ENCODE data around the gene MFNG.
A peak's percentile ranks its signal among the peaks of the same experiment; 100 is the strongest.

The MFNG gene

DNA sequence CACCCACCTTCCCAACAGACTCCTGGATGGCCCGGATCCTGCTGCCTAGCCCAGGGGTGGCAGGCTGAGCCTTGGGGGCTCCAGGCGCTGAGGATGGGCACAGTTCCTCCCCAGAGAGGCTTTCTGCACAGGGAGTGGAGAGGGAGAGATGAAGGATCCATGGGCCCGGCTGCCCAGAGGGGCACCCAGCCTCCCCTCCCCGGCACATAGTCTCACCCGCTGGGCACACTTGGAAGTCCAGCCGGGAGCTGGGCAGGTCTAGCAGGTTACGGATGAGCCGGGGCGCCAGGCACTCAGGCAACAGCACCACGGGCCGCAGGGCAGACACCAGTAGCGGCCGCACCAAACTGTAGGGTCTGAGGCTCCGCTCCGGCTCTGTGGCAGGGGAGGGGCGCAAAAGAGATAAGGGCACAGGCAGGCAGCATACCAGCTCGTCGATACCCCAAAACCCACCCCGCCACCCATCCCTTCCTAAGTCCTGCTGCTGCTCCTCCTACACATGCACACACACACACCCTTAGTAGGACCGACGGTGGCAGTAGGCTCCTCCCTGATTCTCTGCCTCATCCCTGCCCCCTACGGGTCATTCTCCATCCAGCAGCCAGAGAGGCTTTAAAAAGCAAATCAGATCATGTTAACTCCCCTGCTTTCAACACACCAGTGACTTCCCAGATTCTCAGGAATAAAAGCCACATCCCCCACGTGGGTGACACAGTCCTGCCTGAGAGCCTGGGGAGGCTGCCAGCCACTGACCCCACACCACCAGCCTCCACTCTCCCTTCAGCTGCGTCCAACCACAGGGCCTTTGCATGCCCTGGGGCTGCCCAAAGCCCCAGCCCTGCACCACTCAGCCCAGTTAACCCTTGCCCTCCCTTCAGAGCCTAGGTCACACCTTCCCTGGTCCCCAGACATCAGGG is 6.5 kb upstream of the MFNG start:
- Histone ChIP-seq H3K9ac (peak overlapping the region in 1 of 11 experiments; percentile 5; a peak in 1 of 22 replicates), H3K9me3 (replicated peaks in 1 of 11) (no peaks in the 10 kb centered on the region), H3K36me3 (no peaks in the 10 kb centered on the region), H3K4me3 (no peak overlapping the region), H3K4me1 (peaks cover 12 to 35% (median 25%) of the 10 kb centered on the region in 10 experiments), H3K4me2 (peak overlapping the region in 3 of 11 experiments; percentile 26 to 35 (median 29); a peak in 2 of 22 replicates), H4K20me1 (peaks cover 0 to 7% (median 0%) of the 10 kb centered on the region in 11 experiments; a peak in 2 of 22 replicates), H3K27ac (no peak overlapping the region), H3K27me3 (no peaks in the 10 kb centered on the region)
- TF ChIP-seq Cebpa-rat (IDR thresholded peaks at IDR 0.05) = no peak

DNA sequence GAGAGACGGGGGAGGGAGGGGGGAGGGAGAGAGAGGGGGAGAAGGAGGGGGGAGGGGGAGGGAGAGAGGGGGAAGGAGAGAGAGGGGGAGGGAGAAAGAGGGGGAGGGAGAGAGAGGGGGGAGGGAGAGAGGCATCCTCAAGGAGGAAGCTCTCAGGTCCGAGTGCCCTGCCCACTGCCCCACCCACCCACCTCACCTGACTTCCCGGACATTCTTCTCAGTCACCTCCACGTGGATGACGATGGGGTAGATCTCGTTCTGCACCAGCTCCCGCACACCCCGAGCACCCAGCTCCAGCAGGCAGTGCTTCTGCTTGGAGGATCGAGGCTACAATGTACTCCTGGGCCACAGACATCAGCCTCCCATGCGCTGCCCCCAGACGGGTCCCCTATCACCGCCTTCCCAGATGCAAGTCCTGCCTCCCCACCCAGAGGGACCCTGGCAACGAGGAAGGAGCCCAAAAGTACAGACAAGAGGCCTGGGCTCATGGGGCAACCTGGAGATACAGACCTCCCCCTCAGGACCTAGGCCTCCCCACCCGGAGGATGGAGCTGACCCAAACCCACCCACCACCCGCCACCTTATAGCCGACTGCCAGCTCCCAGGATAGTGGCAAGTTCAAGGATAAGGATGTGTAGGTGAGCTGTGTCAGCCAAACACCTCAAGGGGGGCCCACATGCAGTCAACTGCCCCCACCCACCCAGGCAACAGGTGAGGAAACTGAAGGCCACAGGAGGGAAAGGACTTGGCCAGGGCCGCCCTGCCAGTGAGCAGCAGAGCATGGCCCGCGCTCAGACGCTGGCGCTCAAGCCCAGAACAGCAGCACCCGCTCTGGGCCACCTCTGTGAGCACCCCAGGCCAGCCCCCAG is 5.6 kb upstream of the MFNG start:
- Histone ChIP-seq H3K27ac (no peak overlapping the region), H3K4me1 (peaks cover 21 to 44% (median 34%) of the 10 kb centered on the region in 10 experiments), H3K4me3 (no peak overlapping the region), H3K36me3 (no peaks in the 10 kb centered on the region), H3K9ac (no peak overlapping the region), H3K27me3 (no peaks in the 10 kb centered on the region), H3K9me3 (replicated peaks in 1 of 11) (no peaks in the 10 kb centered on the region), H3K4me2 (no peak overlapping the region; a peak in 1 of 22 replicates), H4K20me1 (peaks cover 0 to 7% (median 0%) of the 10 kb centered on the region in 11 experiments; a peak in 2 of 22 replicates)
- TF ChIP-seq Cebpa-rat (IDR thresholded peaks at IDR 0.05) = no peak

DNA sequence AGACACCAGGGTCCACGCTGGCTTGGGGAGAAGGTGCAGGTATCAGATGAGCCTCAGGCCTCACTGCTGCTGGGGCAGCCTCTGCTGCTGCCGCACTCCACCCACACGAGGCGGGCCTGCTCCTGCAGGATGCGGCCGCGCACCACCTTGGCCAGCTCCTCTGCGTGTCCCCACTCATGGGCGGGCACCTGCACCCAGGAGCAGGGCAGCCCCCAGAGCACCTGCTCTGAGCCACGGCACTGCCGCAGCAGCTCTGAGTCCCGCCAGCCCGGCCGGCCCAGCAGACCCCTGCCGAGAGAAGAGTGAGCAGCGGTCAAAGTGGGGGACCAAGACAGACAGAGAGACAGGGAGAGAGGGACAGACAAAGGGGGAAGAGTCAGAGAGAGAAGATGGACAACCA is 4.9 kb upstream of the MFNG start:
- TF ChIP-seq Cebpa-rat (IDR thresholded peaks at IDR 0.05) = no peak
- Histone ChIP-seq H3K9ac (no peak overlapping the region), H4K20me1 (peaks cover 0 to 7% (median 0%) of the 10 kb centered on the region in 11 experiments; a peak in 2 of 22 replicates), H3K9me3 (replicated peaks in 1 of 11) (no peaks in the 10 kb centered on the region), H3K4me1 (peaks cover 28 to 51% (median 40%) of the 10 kb centered on the region in 10 experiments), H3K4me3 (no peak overlapping the region), H3K36me3 (no peaks in the 10 kb centered on the region), H3K27ac (no peak overlapping the region), H3K4me2 (no peak overlapping the region), H3K27me3 (no peaks in the 10 kb centered on the region)

DNA sequence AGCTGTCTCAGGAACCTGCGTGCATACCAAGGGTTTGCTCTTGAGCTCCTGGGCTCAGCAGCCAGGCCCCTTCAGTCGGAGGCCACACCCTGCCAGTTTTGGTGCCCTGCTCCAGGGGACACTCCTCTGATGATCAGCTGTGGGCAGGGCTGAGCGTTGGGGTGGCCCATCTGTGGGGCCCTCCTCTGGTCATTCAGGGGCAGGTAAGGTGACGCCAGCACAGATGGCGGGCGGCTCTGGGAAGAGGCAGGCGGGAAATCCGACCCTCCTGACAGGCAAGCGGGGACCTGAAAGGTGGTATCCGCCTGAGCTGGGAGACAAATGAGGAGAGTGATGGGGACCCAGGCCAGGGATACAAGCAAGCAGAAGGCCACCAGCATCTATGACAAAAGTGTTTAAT is 3.8 kb upstream of the MFNG start:
- TF ChIP-seq Cebpa-rat (IDR thresholded peaks at IDR 0.05) = no peak
- Histone ChIP-seq H3K9me3 (replicated peaks in 1 of 11) (no peaks in the 10 kb centered on the region), H3K4me2 (no peak overlapping the region), H4K20me1 (peaks cover 0 to 7% (median 0%) of the 10 kb centered on the region in 11 experiments; a peak in 2 of 22 replicates), H3K36me3 (no peaks in the 10 kb centered on the region), H3K27ac (no peak overlapping the region), H3K4me3 (no peak overlapping the region), H3K4me1 (peaks cover 33 to 62% (median 50%) of the 10 kb centered on the region in 10 experiments), H3K9ac (no peak overlapping the region), H3K27me3 (no peaks in the 10 kb centered on the region)

DNA sequence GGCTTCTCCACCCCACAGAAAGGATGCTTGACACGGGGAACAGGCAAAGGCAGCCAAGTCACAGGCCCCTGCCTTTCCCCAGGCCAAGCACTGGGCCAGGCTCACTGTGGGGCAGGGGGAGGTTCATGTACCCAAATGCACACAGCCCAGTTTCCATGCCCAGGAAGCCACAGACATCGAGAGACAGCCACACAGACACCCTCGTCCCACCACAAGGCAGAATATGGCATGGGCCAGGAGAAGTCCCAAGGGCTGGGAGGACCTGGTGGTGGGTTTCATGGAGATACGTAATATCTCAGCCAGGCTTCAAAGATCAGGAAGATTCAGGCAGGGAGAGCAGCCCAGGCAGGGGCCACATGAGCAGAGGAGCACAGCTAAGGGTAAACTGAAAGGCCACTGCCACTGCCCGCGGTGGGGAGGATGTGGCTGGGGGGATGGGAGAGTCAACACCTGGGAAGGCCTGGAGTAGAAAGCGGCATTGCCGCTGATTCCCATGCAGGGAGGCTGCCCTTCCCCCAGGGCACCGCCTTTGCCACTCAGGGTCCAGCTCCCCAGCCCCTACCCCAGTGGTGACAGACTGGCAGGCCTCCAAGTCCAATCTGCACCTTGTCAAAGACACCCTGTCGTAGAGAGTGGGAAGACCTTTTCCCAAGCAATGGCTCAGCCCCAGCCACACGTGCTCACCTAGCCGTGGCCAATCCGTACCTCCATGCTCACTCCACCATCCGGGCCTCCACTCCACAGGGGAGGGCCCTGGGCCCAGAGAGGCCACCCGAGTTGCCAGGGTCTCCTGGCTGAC is 2.4 kb upstream of the MFNG start:
- H3K4me2 ChIP-seq = peak overlapping the region in 10 of 11 experiments; percentile 12 to 100 (median 98); a peak in 18 of 22 replicates
- peak overlapping the region in 1 of 11 experiments; percentile 20; a peak in 2 of 22 replicates for H3K27ac ChIP-seq
- H3K4me1 ChIP-seq = peaks cover 38 to 71% (median 57%) of the 10 kb centered on the region in 10 experiments

DNA sequence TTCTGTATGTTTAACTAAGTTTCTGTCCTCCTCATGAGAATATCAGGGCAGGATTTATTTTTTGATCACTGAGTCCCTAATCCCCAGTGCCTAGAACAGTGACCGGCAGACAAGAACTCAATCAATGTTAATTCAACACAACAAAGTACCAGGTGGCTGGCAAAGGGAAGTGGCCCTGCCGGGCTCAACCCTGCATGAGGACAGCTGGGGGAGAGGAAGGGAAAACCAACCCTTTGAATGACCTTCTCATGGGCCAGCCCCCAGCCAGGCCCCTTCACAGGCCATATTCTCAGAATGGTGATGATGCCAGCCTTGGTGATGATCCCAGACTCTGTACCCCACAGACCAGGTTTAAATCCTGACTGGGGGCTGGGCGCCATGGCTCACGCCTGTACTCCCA is 1.4 kb upstream of the MFNG start:
- Histone ChIP-seq H3K36me3 (peaks cover 0 to 2% (median 0%) of the 10 kb centered on the region in 11 experiments; a peak in 2 of 22 replicates), H3K4me3 (no peak overlapping the region), H3K4me2 (peak overlapping the region; percentile 96 to 100 (median 99)), H3K27ac (peak overlapping the region in 1 of 11 experiments; percentile 96; a peak in 1 of 22 replicates), H3K4me1 (peaks cover 42 to 75% (median 62%) of the 10 kb centered on the region in 10 experiments), H4K20me1 (peaks cover 0 to 8% (median 4%) of the 10 kb centered on the region in 11 experiments; a peak in 10 of 22 replicates), H3K27me3 (no peaks in the 10 kb centered on the region), H3K9ac (0 out of 22 replicates have a peak overlapping the region, but pooled peaks of 1 of the 11 experiments have one; percentile 9), H3K9me3 (replicated peaks in 1 of 11) (no peaks in the 10 kb centered on the region)
- no peak for TF ChIP-seq Cebpa-rat (IDR thresholded peaks at IDR 0.05)

More for the DNA sequence above, 2.4 kb upstream of the MFNG start:
- Histone ChIP-seq H3K27me3 (no peaks in the 10 kb centered on the region), H3K36me3 (no peaks in the 10 kb centered on the region), H4K20me1 (peaks cover 0 to 7% (median 0%) of the 10 kb centered on the region in 11 experiments; a peak in 2 of 22 replicates), H3K9ac (peak overlapping the region in 2 of 11 experiments; percentile 6 to 41; a peak in 2 of 22 replicates), H3K4me3 (no peak overlapping the region), H3K9me3 (replicated peaks in 1 of 11) (no peaks in the 10 kb centered on the region)
- TF ChIP-seq Cebpa-rat (IDR thresholded peaks at IDR 0.05) = no peak

DNA sequence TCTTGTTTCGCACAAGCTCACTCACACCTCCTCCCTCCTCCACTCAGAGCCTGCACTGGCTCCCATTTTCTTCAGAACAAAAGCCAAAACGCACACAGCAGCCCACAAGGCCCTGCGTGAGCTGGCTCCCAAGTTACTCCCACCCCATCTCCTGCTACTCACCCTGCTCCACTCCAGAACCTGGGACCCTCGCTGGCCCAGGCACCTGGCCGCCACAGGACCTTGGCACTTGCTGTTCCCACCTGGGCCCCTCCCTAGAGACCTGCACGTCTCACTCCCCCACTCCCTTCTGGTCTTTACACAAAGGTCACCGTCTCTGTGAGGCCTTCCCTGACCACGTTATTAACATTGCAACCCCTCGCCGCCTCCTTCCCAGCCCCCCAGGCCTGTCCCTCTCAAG is 945 bp upstream of the MFNG start:
- peak overlapping the region in 1 of 10 experiments; percentile 86; a peak in 1 of 20 replicates for H3K4me3 ChIP-seq
- no peak for TF ChIP-seq Cebpa-rat (IDR thresholded peaks at IDR 0.05)
- no peaks in the 10 kb centered on the region for H3K9me3 ChIP-seq (replicated peaks in 1 of 11)
- H3K36me3 ChIP-seq = peaks cover 0 to 6% (median 0%) of the 10 kb centered on the region in 11 experiments; a peak in 2 of 22 replicates
- no peaks in the 10 kb centered on the region for H3K27me3 ChIP-seq
- peaks cover 46 to 75% (median 65%) of the 10 kb centered on the region in 10 experiments for H3K4me1 ChIP-seq
- H3K4me2 ChIP-seq = peak overlapping the region; percentile 96 to 100 (median 99)
- peak overlapping the region in 7 of 11 experiments; percentile 89 to 95 (median 92); a peak in 4 of 22 replicates for H3K9ac ChIP-seq
- peak overlapping the region in 7 of 11 experiments; percentile 88 to 99 (median 93); a peak in 10 of 22 replicates for H3K27ac ChIP-seq
- peaks cover 0 to 10% (median 8%) of the 10 kb centered on the region in 11 experiments; a peak in 12 of 22 replicates for H4K20me1 ChIP-seq
